ENCODE results near the gene TMEM131.

The TMEM131 gene

GRCh38 chr2:98037666-98038336, 42.1 kb upstream of the TMEM131 start:
- no peak overlapping the region for H3K4me3 ChIP-seq (ENCODE audit: low read depth, low read length)
- no peak for DNase-seq (ENCODE audit: low read depth)
- TF ChIP-seq, protein P1, sequence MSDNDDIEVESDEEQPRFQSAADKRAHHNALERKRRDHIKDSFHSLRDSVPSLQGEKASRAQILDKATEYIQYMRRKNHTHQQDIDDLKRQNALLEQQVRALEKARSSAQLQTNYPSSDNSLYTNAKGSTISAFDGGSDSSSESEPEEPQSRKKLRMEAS (IDR thresholded peaks at IDR 0.05; ENCODE audit: low read depth, low read length): no peak
- TF ChIP-seq POLR2A (IDR thresholded peaks at IDR 0.05; ENCODE audit: extremely low read depth, insufficient read length) (no peak), CTCF (IDR thresholded peaks at IDR 0.05; ENCODE audit: low read depth, low read length) (no peak), MYC (IDR thresholded peaks at IDR 0.05; ENCODE audit: low read depth, low read length) (no peak)

DNA sequence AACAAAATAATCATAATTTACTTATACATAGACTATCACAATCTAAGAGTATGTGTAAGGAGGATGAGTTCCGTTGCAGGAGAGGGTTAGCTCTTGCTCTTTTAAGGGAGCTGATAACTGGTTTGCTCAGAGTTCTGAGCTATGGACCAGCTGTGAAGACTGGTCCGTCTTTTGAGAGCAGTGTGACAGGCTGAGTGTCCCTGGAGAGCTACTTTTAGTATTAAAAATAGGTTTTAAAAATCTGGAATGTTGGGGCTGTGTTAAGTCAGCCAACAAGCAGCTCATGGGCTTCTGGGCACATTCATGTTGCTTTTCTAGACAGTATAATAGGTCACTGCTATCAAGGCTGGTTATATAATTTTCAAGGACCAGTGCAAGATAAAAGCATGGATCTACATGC, 41.5 kb upstream of the TMEM131 start:
- no peak for TF ChIP-seq MYC (IDR thresholded peaks at IDR 0.05; ENCODE audit: low read depth, low read length)
- no peak overlapping the region for H3K4me3 ChIP-seq (ENCODE audit: low read depth, low read length)

GRCh38 chr2:98036349-98037000, 40.7 kb upstream of the TMEM131 start:
- DNase-seq (ENCODE audit: low read depth): no peak
- H3K4me3 ChIP-seq (ENCODE audit: low read depth, low read length): no peak overlapping the region
- TF ChIP-seq POLR2A (IDR thresholded peaks at IDR 0.05; ENCODE audit: extremely low read depth, insufficient read length) (no peak), CTCF (IDR thresholded peaks at IDR 0.05; ENCODE audit: low read depth, low read length) (no peak), MYC (IDR thresholded peaks at IDR 0.05; ENCODE audit: low read depth, low read length) (no peak)
- TF ChIP-seq, protein P1 (IDR thresholded peaks at IDR 0.05; ENCODE audit: low read depth, low read length): no peak

More for the DNA sequence above, 41.5 kb upstream of the TMEM131 start:
- DNase-seq (ENCODE audit: low read depth): no peak

- TF ChIP-seq POLR2A (IDR thresholded peaks at IDR 0.05; ENCODE audit: extremely low read depth, insufficient read length): no peak
- no peak for TF ChIP-seq MYC (IDR thresholded peaks at IDR 0.05; ENCODE audit: low read depth, low read length)
- no peak for TF ChIP-seq CTCF (IDR thresholded peaks at IDR 0.05; ENCODE audit: low read depth, low read length)
- TF ChIP-seq, protein P1 (IDR thresholded peaks at IDR 0.05; ENCODE audit: low read depth, low read length): no peak
- no peak overlapping the region for H3K4me3 ChIP-seq (ENCODE audit: low read depth, low read length)
- no peak for DNase-seq (ENCODE audit: low read depth)
Observed at GRCh38 chr2:98034745-98035144, 39.0 kb upstream of the TMEM131 start.

DNA sequence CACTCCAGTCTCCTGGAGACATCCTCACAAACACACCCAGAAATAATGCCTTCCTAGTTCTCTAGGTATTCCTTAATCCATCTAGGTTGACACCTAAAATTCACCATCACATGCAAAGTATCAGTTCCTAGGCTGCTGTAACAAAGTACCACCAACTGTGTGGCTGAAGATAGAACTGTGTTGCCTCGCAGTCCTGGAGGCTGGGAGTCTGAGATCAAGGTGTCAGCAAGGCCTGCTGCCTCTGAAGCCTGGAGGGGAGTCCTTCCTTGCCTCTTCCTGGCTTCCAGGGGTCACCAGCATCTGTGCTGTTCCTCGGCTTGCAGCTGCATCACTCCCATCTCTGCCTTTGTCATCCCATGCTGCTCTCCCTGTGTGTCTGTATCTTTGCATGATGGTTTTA, 36.3 kb upstream of the TMEM131 start:
- no peak for DNase-seq (ENCODE audit: low read depth)
- TF ChIP-seq MYC (IDR thresholded peaks at IDR 0.05; ENCODE audit: low read depth, low read length): no peak
- TF ChIP-seq CTCF (IDR thresholded peaks at IDR 0.05; ENCODE audit: low read depth, low read length): no peak
- TF ChIP-seq, protein P1 (IDR thresholded peaks at IDR 0.05; ENCODE audit: low read depth, low read length): no peak
- no peak for TF ChIP-seq POLR2A (IDR thresholded peaks at IDR 0.05; ENCODE audit: extremely low read depth, insufficient read length)
- no peak overlapping the region for H3K4me3 ChIP-seq (ENCODE audit: low read depth, low read length)

DNA sequence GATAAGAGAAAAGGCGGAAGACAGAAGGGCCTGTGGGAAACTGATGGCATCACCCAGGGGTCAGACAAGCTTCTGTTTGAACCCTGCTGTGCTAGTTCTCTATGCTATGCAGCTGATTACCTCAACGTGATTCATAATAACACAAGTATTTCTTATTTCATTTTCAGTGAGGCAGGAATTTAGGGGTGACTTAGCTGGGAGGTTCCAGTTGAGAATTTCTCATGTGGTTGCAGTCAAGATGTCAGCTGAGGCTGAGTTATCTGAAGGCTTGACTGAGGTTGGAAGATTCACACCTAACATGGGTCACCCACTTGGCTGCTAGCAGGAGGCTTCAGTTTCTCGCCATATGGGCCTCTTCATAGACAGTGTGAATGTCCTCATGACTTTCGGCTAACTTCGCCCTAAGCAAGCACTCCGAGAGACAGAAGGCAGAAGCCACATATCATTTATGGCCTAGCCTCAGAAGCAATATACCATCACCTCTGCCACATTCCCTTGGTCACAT, 34.0 kb upstream of the TMEM131 start:
- TF ChIP-seq MYC (IDR thresholded peaks at IDR 0.05; ENCODE audit: low read depth, low read length) (no peak), POLR2A (IDR thresholded peaks at IDR 0.05; ENCODE audit: extremely low read depth, insufficient read length) (no peak), CTCF (IDR thresholded peaks at IDR 0.05; ENCODE audit: low read depth, low read length) (no peak)
- TF ChIP-seq, protein P1 (IDR thresholded peaks at IDR 0.05; ENCODE audit: low read depth, low read length): no peak
- H3K4me3 ChIP-seq (ENCODE audit: low read depth, low read length): no peak overlapping the region
- DNase-seq (ENCODE audit: low read depth): no peak

All from NB4 (cell line).